HCT116 (cell line): ENCODE data around the gene SGK1. TPM values are rescaled to one million over a fixed set of nuclear protein-coding genes. Genes with fewer than 3 reads are reported as not detected.

ENCODE experiments used
- ATAC-seq: fragments of 200-7000 bp; cut with Tn5 transposase; 2 replicates; pipeline ENCODE4 v1.9.1; 2020; ENCODE audit warnings: mild to moderate bottlenecking, moderate library complexity
- BruUV-seq: library from RNA; stranded (reverse); fragments of 400-500 nt; replicated peaks from 2 replicates; lab custom pipeline; 2021; lab: Mats Ljungman, UMichigan
- CTCF ChIA-PET: fragments of 300-600 bp; sonication (Branson Sonifier 250); formaldehyde crosslinking; loops from one replicate; lab custom pipeline; 2021; ENCODE audit warnings: antibody characterized with exemption; lab: Charles Lee
- POLR2A ChIA-PET: fragments of 300-600, 350-600 bp; sonication (Branson Sonifier 250); formaldehyde crosslinking; loops from one replicate; lab custom pipeline; 2021; ENCODE audit warnings: antibody characterized with exemption; lab: Charles Lee
- RAD21 ChIA-PET, 2 experiments: fragments of 300-600 bp; sonication (Branson Sonifier 250); formaldehyde crosslinking; loops; one replicate each; lab custom pipeline; 2023; ENCODE audit warnings: low total read pairs in 2 of 2; ENCODE audit not compliant: uncharacterized antibody in 2 of 2, unreplicated experiment in 2 of 2, low non-redundant PET in 1 of 2; lab: Charles Lee
- DNase-seq: peaks from one replicate; pipeline ENCODE4 v3.0.0-alpha.2; 2010; ENCODE audit warnings: low read depth, low spot score
- H2AFZ ChIP-seq: fragments of 200-600 bp; shearing (Covaris generic), sonication (generic); 2 replicates; pipeline ENCODE4 v1.6.1; 2017; ENCODE audit warnings: low read depth, mixed run types, mixed read lengths, antibody characterized with exemption, low read length; ENCODE audit not compliant: poor library complexity, severe bottlenecking
- H3K27ac ChIP-seq: 2 replicates; pipeline ENCODE4 v1.5.1; 2012; ENCODE audit warnings: low read depth, low read length
- H3K27me3 ChIP-seq: fragments of 200-600 bp; sonication (generic); 2 replicates; pipeline ENCODE4 v1.6.1; 2016; ENCODE audit warnings: mixed run types, low read length, mixed read lengths; ENCODE audit not compliant: insufficient read depth
- H3K36me3 ChIP-seq, 2 experiments: fragments of 200-500 bp in 1 of 2; fragments of 200-600 bp in 1 of 2; sonication (Bioruptor generic) in 1 of 2; sonication (generic) in 1 of 2; 2 replicates each; pipeline versions ENCODE4 v1.5.1 to v1.6.1; 2014 to 2016; ENCODE audit warnings: low read length in 2 of 2, inconsistent platforms in 1 of 2, mixed read lengths in 1 of 2, mixed run types in 1 of 2; ENCODE audit not compliant: insufficient read depth in 2 of 2, control insufficient read depth in 1 of 2
- H3K4me1 ChIP-seq, 2 experiments: fragments of 200-600 bp in 1 of 2; sonication (generic) in 1 of 2; 2 replicates each; pipeline versions ENCODE4 v1.5.1 to v1.6.1; 2012 to 2017; ENCODE audit warnings: low read length in 2 of 2, inconsistent platforms in 1 of 2, mild to moderate bottlenecking in 1 of 2, mixed read lengths in 1 of 2, mixed run types in 1 of 2, moderate library complexity in 1 of 2; ENCODE audit not compliant: insufficient read depth in 2 of 2, control insufficient read depth in 1 of 2
- H3K4me2 ChIP-seq: fragments of 200-600 bp; sonication (generic); 2 replicates; pipeline ENCODE4 v1.6.1; 2017; ENCODE audit warnings: mixed run types, low read length, mixed read lengths
- H3K4me3 ChIP-seq, 2 experiments: fragments of 200-600 bp in 1 of 2; sonication (generic) in 1 of 2; replicated peaks in 1 of 2; 2 replicates each; pipeline ENCODE4 v1.5.1; 2011 to 2016; ENCODE audit warnings: low read length in 2 of 2, control low read depth in 1 of 2, low read depth in 1 of 2, mild to moderate bottlenecking in 1 of 2, mixed read lengths in 1 of 2, mixed run types in 1 of 2
- H3K79me2 ChIP-seq: fragments of 200-600 bp; sonication (generic); 2 replicates; pipeline ENCODE4 v1.6.1; 2017; ENCODE audit warnings: mild to moderate bottlenecking, mixed run types, low read length, moderate library complexity, mixed read lengths; ENCODE audit not compliant: insufficient read depth
- H3K9ac ChIP-seq: fragments of 200-600 bp; sonication (generic); 2 replicates; pipeline ENCODE4 v1.6.1; 2016; ENCODE audit warnings: low read length, mixed read lengths
- H3K9me2 ChIP-seq: fragments of 200-600 bp; sonication (generic), shearing (Covaris generic); 2 replicates; pipeline ENCODE4 v1.6.1; 2017; ENCODE audit warnings: mixed run types, mild to moderate bottlenecking, moderate library complexity; ENCODE audit not compliant: insufficient read depth
- H3K9me3 ChIP-seq, 2 experiments: fragments of 200-500 bp in 1 of 2; fragments of 200-600 bp in 1 of 2; sonication (Bioruptor generic) in 1 of 2; sonication (generic) in 1 of 2; 2 replicates each; pipeline ENCODE4 v1.6.1; 2014 to 2017; ENCODE audit warnings: low read length in 2 of 2, mixed read lengths in 2 of 2, inconsistent platforms in 1 of 2, low read depth in 1 of 2, mild to moderate bottlenecking in 1 of 2, mixed run types in 1 of 2, moderate library complexity in 1 of 2; ENCODE audit not compliant: control insufficient read depth in 1 of 2, insufficient read depth in 1 of 2
- H4K20me1 ChIP-seq: fragments of 200-600 bp; sonication (generic), shearing (Covaris generic); 2 replicates; pipeline ENCODE4 v1.6.1; 2017; ENCODE audit warnings: mixed run types, mild to moderate bottlenecking, moderate library complexity; ENCODE audit not compliant: insufficient read depth
- CBX3 ChIP-seq: IDR thresholded peaks from 2 replicates; pipeline ENCODE4 v1.6.1; 2012; ENCODE audit warnings: low read depth
- EGR1 ChIP-seq: IDR thresholded peaks from 2 replicates; pipeline ENCODE4 v1.6.1; 2012; ENCODE audit warnings: low read depth
- ELF1 ChIP-seq: IDR thresholded peaks from 2 replicates; pipeline ENCODE4 v1.6.1; 2012; ENCODE audit warnings: low read depth, borderline replicate concordance
- EZH2 ChIP-seq: fragments of 200-600 bp; sonication (generic); IDR thresholded peaks from 2 replicates; pipeline ENCODE4 v1.6.1; 2017; ENCODE audit warnings: antibody characterized with exemption, mixed run types
- JUND ChIP-seq: IDR thresholded peaks from 2 replicates; pipeline ENCODE4 v1.6.1; 2012
- POLR2A ChIP-seq: IDR thresholded peaks from 2 replicates; pipeline ENCODE4 v1.7.0; 2011; ENCODE audit warnings: borderline replicate concordance; ENCODE audit not compliant: insufficient read depth, insufficient read length; ENCODE audit errors: extremely low read depth
- POLR2AphosphoS5 ChIP-seq: IDR thresholded peaks from 2 replicates; pipeline ENCODE4 v1.6.1; 2011; ENCODE audit warnings: mild to moderate bottlenecking, low read depth, low read length, moderate library complexity
- SP1 ChIP-seq: IDR thresholded peaks from 2 replicates; pipeline ENCODE4 v1.6.1; 2012; ENCODE audit warnings: low read depth
- SRF ChIP-seq: IDR thresholded peaks from 2 replicates; pipeline ENCODE4 v1.6.1; 2012; ENCODE audit warnings: low read depth
- TCF7L2 ChIP-seq: IDR thresholded peaks from 2 replicates; pipeline ENCODE4 v1.7.0; 2011; ENCODE audit warnings: borderline replicate concordance, inconsistent platforms; ENCODE audit not compliant: insufficient read depth, insufficient read length; ENCODE audit errors: extremely low read depth
- ZFX ChIP-seq: fragments of 450-650 bp; IDR thresholded peaks from 2 replicates; pipeline ENCODE4 v1.6.1; 2017
- intact Hi-C: fragments of 100-400 bp; cut with micrococcal nuclease; formaldehyde crosslinking; loops from 2 replicates; pipeline ENCODE4 v1.10.0; 2022
- total RNA-seq: library from RNA; stranded (reverse); gene quantifications from one replicate; pipeline ENCODE4 v1.2.1, GENCODE V29; 2021; ENCODE audit not compliant: unreplicated experiment
- TF ChIP-seq, protein P1 (sequence below), 3 experiments: fragments of 200-600 bp in 1 of 3; sonication (generic) in 1 of 3; IDR thresholded peaks in 2 of 3; conservative IDR thresholded peaks in 1 of 3; 2 replicates each; pipeline ENCODE4 v1.5.1; 2012 to 2017; ENCODE audit warnings: low read depth in 2 of 3, low read length in 2 of 3, antibody characterized with exemption in 1 of 3, borderline replicate concordance in 1 of 3, control low read depth in 1 of 3, mild to moderate bottlenecking in 1 of 3, mixed read lengths in 1 of 3, mixed run types in 1 of 3, moderate library complexity in 1 of 3; ENCODE audit not compliant: insufficient read depth in 1 of 3
- TF ChIP-seq, protein P2 (sequence below): IDR thresholded peaks from 2 replicates; pipeline ENCODE4 v1.6.1; 2012
- TF ChIP-seq, protein P3 (sequence below): IDR thresholded peaks from 2 replicates; pipeline ENCODE4 v1.6.1; 2012
- TF ChIP-seq, protein P4 (sequence below): IDR thresholded peaks from 2 replicates; pipeline ENCODE4 v1.6.1; 2011; ENCODE audit warnings: mild to moderate bottlenecking, low read length, moderate library complexity; ENCODE audit not compliant: insufficient replicate concordance; ENCODE audit errors: extremely low read depth

The SGK1 gene
- total RNA-seq, 1 experiment from 2014 or later = 4.5 TPM

DNA sequence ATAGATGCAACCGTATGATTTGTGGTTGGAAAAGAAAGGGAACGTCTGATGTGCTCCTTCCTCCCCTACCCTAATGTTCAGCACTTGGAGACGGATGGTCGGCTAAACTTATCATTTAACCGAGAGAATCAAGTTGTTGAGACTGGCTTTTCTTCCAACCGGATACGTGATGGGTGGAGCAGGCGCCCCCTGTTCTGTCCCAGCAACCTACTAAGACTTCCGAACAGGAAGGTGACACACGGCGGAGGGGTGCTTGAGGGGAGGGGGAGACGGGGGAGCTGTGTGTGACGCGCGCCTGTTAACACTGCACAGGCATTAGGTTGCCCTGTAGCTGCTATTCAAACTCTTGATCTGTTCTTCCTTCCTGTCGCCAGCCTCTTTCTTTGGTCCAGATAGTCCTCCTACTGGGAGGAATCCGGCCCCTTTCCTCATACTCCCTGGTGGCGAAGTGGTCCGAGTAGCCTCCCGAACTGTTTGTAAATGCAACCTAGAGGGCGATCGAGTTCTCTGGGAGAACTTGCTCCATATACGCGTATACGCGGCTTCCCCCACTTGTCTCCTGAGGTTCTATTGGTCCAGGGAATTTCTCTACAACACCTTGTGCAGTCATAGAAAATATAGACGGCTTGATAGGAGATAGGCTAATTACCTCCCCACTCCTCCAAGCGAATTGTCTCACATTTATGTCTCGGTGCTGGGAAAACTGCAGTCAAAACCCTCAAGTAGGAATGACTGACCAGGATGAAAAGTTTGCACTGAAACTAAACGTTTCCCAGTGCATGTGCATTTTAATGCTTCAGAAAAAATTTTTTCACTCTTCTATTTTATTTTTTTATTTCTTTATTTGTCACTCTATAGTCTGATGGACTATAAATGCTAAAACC, 139.5 kb downstream of the SGK1 start (continued):
- TF ChIP-seq POLR2AphosphoS5 (peak; percentile 31; the same call in 1 of the 2 replicates), ELF1 (no peak), POLR2A (no peak), ZFX (no peak), SP1 (peak; percentile 21; the same call in 1 of the 2 replicates), JUND (no peak), TCF7L2 (peak; percentile 7)
- TF ChIP-seq, protein P1, sequence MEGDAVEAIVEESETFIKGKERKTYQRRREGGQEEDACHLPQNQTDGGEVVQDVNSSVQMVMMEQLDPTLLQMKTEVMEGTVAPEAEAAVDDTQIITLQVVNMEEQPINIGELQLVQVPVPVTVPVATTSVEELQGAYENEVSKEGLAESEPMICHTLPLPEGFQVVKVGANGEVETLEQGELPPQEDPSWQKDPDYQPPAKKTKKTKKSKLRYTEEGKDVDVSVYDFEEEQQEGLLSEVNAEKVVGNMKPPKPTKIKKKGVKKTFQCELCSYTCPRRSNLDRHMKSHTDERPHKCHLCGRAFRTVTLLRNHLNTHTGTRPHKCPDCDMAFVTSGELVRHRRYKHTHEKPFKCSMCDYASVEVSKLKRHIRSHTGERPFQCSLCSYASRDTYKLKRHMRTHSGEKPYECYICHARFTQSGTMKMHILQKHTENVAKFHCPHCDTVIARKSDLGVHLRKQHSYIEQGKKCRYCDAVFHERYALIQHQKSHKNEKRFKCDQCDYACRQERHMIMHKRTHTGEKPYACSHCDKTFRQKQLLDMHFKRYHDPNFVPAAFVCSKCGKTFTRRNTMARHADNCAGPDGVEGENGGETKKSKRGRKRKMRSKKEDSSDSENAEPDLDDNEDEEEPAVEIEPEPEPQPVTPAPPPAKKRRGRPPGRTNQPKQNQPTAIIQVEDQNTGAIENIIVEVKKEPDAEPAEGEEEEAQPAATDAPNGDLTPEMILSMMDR (IDR thresholded peaks at IDR 0.05 in 2 of 3, conservative IDR thresholded peaks at IDR 0.05 in 1 of 3; ENCODE audit: borderline replicate concordance in 1 of 3, insufficient read depth in 1 of 3, low read depth in 2 of 3, low read length in 2 of 3) = peak; percentile 84 to 92 (median 90)
- TF ChIP-seq, protein P2, sequence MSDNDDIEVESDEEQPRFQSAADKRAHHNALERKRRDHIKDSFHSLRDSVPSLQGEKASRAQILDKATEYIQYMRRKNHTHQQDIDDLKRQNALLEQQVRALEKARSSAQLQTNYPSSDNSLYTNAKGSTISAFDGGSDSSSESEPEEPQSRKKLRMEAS = peak; percentile 40; the same call in 1 of the 2 replicates
- TF ChIP-seq, protein P3, sequence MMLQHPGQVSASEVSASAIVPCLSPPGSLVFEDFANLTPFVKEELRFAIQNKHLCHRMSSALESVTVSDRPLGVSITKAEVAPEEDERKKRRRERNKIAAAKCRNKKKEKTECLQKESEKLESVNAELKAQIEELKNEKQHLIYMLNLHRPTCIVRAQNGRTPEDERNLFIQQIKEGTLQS = no peak

DNA sequence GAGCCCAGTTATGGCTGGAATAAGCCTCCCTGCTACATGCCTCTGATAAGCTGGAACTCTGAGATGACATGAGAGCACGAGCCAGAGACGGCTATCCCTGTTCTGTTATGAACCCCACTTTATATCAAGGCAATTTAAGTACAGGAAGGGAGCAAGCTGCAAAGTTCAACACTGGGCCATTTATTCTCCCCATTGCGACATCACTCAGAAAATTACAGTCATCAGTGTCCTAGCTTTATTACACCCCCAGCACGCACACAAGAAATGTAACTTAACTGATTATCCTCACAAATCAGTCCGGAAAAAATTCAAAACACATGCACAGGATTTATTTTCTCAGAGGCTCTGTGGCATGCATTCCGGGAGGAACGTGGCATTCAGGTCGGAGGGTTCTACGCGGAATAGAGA, 140.2 kb downstream of the SGK1 start:
- peak overlapping the region; percentile 68 for H3K4me2 ChIP-seq
- DNase-seq (no peak), ATAC-seq (no peak)
- H3K27me3 ChIP-seq = no peaks in the 10 kb centered on the region
- peaks cover 8 to 21% of the 10 kb centered on the region in 2 experiments for H3K4me1 ChIP-seq
- H3K9me2 ChIP-seq = no peaks in the 10 kb centered on the region
- no peaks in the 10 kb centered on the region for H3K9me3 ChIP-seq
- H3K9ac ChIP-seq = no peak overlapping the region
- H3K4me3 ChIP-seq = peak overlapping the region; percentile 36 to 40
- H3K79me2 ChIP-seq = no peaks in the 10 kb centered on the region
- no peak overlapping the region for H3K27ac ChIP-seq
- intact Hi-C loops = loop anchor here (1.0 to 10.0 kb wide), 3 partner anchors 357 to 646 kb away; no protein-coding TSS in a partner anchor
- BruUV-seq = no TSS peak
- ChIA-PET RAD21 (no interaction called here), POLR2A (no interaction called here), CTCF (interaction anchor here (1.0 to 2.6 kb wide), 3 partner anchors 463 to 763 kb away, joined by 5 to 13 read pairs (median 6); no protein-coding TSS in a partner anchor)
- H3K36me3 ChIP-seq = peaks cover 0 to 4% of the 10 kb centered on the region in 2 experiments; a peak in 1 of 4 replicates
- H4K20me1 ChIP-seq = no peaks in the 10 kb centered on the region
- peak overlapping the region; percentile 100 for H2AFZ ChIP-seq
- no peak for TF ChIP-seq SRF
- TF ChIP-seq POLR2A = no peak
- TF ChIP-seq, protein P1 (IDR thresholded peaks at IDR 0.05 in 2 of 3, conservative IDR thresholded peaks at IDR 0.05 in 1 of 3; ENCODE audit: borderline replicate concordance in 1 of 3, insufficient read depth in 1 of 3, low read depth in 2 of 3, low read length in 2 of 3) = no peak
- no peak for TF ChIP-seq EZH2
- TF ChIP-seq JUND = no peak
- TF ChIP-seq, protein P4, sequence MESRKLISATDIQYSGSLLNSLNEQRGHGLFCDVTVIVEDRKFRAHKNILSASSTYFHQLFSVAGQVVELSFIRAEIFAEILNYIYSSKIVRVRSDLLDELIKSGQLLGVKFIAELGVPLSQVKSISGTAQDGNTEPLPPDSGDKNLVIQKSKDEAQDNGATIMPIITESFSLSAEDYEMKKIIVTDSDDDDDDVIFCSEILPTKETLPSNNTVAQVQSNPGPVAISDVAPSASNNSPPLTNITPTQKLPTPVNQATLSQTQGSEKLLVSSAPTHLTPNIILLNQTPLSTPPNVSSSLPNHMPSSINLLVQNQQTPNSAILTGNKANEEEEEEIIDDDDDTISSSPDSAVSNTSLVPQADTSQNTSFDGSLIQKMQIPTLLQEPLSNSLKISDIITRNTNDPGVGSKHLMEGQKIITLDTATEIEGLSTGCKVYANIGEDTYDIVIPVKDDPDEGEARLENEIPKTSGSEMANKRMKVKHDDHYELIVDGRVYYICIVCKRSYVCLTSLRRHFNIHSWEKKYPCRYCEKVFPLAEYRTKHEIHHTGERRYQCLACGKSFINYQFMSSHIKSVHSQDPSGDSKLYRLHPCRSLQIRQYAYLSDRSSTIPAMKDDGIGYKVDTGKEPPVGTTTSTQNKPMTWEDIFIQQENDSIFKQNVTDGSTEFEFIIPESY = no peak
- no peak for TF ChIP-seq CBX3
- TF ChIP-seq, protein P2 = no peak
- no peak for TF ChIP-seq SP1
- TF ChIP-seq EGR1 = no peak
- TF ChIP-seq ZFX = no peak
